HCT116 (cell line): ENCODE measurements around the gene KCNAB2. TPM values are rescaled to one million over a fixed set of nuclear protein-coding genes. Genes with fewer than 3 reads are reported as not detected.

Experiments
- ATAC-seq: fragments of 200-7000 bp; cut with Tn5 transposase; 2 replicates; pipeline ENCODE4 v1.9.1; 2020; ENCODE audit warnings: mild to moderate bottlenecking, moderate library complexity
- BruUV-seq: library from RNA; stranded (reverse); fragments of 400-500 nt; replicated peaks from 2 replicates; lab custom pipeline; 2021; lab: Mats Ljungman, UMichigan
- CTCF ChIA-PET: fragments of 300-600 bp; sonication (Branson Sonifier 250); formaldehyde crosslinking; loops from one replicate; lab custom pipeline; 2021; ENCODE audit warnings: antibody characterized with exemption; lab: Charles Lee
- POLR2A ChIA-PET: fragments of 300-600, 350-600 bp; sonication (Branson Sonifier 250); formaldehyde crosslinking; loops from one replicate; lab custom pipeline; 2021; ENCODE audit warnings: antibody characterized with exemption; lab: Charles Lee
- RAD21 ChIA-PET, 2 experiments: fragments of 300-600 bp; sonication (Branson Sonifier 250); formaldehyde crosslinking; loops; one replicate each; lab custom pipeline; 2023; ENCODE audit warnings: low total read pairs in 2 of 2; ENCODE audit not compliant: uncharacterized antibody in 2 of 2, unreplicated experiment in 2 of 2, low non-redundant PET in 1 of 2; lab: Charles Lee
- DNase-seq: peaks from one replicate; pipeline ENCODE4 v3.0.0-alpha.2; 2010; ENCODE audit warnings: low read depth, low spot score
- H2AFZ ChIP-seq: fragments of 200-600 bp; shearing (Covaris generic), sonication (generic); 2 replicates; pipeline ENCODE4 v1.6.1; 2017; ENCODE audit warnings: low read depth, mixed run types, mixed read lengths, antibody characterized with exemption, low read length; ENCODE audit not compliant: poor library complexity, severe bottlenecking
- H3K27ac ChIP-seq: 2 replicates; pipeline ENCODE4 v1.5.1; 2012; ENCODE audit warnings: low read depth, low read length
- H3K27me3 ChIP-seq: fragments of 200-600 bp; sonication (generic); 2 replicates; pipeline ENCODE4 v1.6.1; 2016; ENCODE audit warnings: mixed run types, low read length, mixed read lengths; ENCODE audit not compliant: insufficient read depth
- H3K36me3 ChIP-seq, 2 experiments: fragments of 200-500 bp in 1 of 2; fragments of 200-600 bp in 1 of 2; sonication (Bioruptor generic) in 1 of 2; sonication (generic) in 1 of 2; 2 replicates each; pipeline versions ENCODE4 v1.5.1 to v1.6.1; 2014 to 2016; ENCODE audit warnings: low read length in 2 of 2, inconsistent platforms in 1 of 2, mixed read lengths in 1 of 2, mixed run types in 1 of 2; ENCODE audit not compliant: insufficient read depth in 2 of 2, control insufficient read depth in 1 of 2
- H3K4me1 ChIP-seq, 2 experiments: fragments of 200-600 bp in 1 of 2; sonication (generic) in 1 of 2; 2 replicates each; pipeline versions ENCODE4 v1.5.1 to v1.6.1; 2012 to 2017; ENCODE audit warnings: low read length in 2 of 2, inconsistent platforms in 1 of 2, mild to moderate bottlenecking in 1 of 2, mixed read lengths in 1 of 2, mixed run types in 1 of 2, moderate library complexity in 1 of 2; ENCODE audit not compliant: insufficient read depth in 2 of 2, control insufficient read depth in 1 of 2
- H3K4me2 ChIP-seq: fragments of 200-600 bp; sonication (generic); 2 replicates; pipeline ENCODE4 v1.6.1; 2017; ENCODE audit warnings: mixed run types, low read length, mixed read lengths
- H3K4me3 ChIP-seq, 2 experiments: fragments of 200-600 bp in 1 of 2; sonication (generic) in 1 of 2; replicated peaks in 1 of 2; 2 replicates each; pipeline ENCODE4 v1.5.1; 2011 to 2016; ENCODE audit warnings: low read length in 2 of 2, control low read depth in 1 of 2, low read depth in 1 of 2, mild to moderate bottlenecking in 1 of 2, mixed read lengths in 1 of 2, mixed run types in 1 of 2
- H3K79me2 ChIP-seq: fragments of 200-600 bp; sonication (generic); 2 replicates; pipeline ENCODE4 v1.6.1; 2017; ENCODE audit warnings: mild to moderate bottlenecking, mixed run types, low read length, moderate library complexity, mixed read lengths; ENCODE audit not compliant: insufficient read depth
- H3K9ac ChIP-seq: fragments of 200-600 bp; sonication (generic); 2 replicates; pipeline ENCODE4 v1.6.1; 2016; ENCODE audit warnings: low read length, mixed read lengths
- H3K9me2 ChIP-seq: fragments of 200-600 bp; sonication (generic), shearing (Covaris generic); 2 replicates; pipeline ENCODE4 v1.6.1; 2017; ENCODE audit warnings: mixed run types, mild to moderate bottlenecking, moderate library complexity; ENCODE audit not compliant: insufficient read depth
- H3K9me3 ChIP-seq, 2 experiments: fragments of 200-500 bp in 1 of 2; fragments of 200-600 bp in 1 of 2; sonication (Bioruptor generic) in 1 of 2; sonication (generic) in 1 of 2; 2 replicates each; pipeline ENCODE4 v1.6.1; 2014 to 2017; ENCODE audit warnings: low read length in 2 of 2, mixed read lengths in 2 of 2, inconsistent platforms in 1 of 2, low read depth in 1 of 2, mild to moderate bottlenecking in 1 of 2, mixed run types in 1 of 2, moderate library complexity in 1 of 2; ENCODE audit not compliant: control insufficient read depth in 1 of 2, insufficient read depth in 1 of 2
- H4K20me1 ChIP-seq: fragments of 200-600 bp; sonication (generic), shearing (Covaris generic); 2 replicates; pipeline ENCODE4 v1.6.1; 2017; ENCODE audit warnings: mixed run types, mild to moderate bottlenecking, moderate library complexity; ENCODE audit not compliant: insufficient read depth
- CEBPB ChIP-seq: IDR thresholded peaks from 2 replicates; pipeline ENCODE4 v1.6.1; 2012; ENCODE audit warnings: low read depth
- CTCF ChIP-seq, 3 experiments: fragments of 200-600 bp in 1 of 3; sonication (generic) in 1 of 3; IDR thresholded peaks in 2 of 3; conservative IDR thresholded peaks in 1 of 3; 2 replicates each; pipeline ENCODE4 v1.5.1; 2012 to 2017; ENCODE audit warnings: low read depth in 2 of 3, low read length in 2 of 3, antibody characterized with exemption in 1 of 3, borderline replicate concordance in 1 of 3, control low read depth in 1 of 3, mild to moderate bottlenecking in 1 of 3, mixed read lengths in 1 of 3, mixed run types in 1 of 3, moderate library complexity in 1 of 3; ENCODE audit not compliant: insufficient read depth in 1 of 3
- EZH2 ChIP-seq: fragments of 200-600 bp; sonication (generic); IDR thresholded peaks from 2 replicates; pipeline ENCODE4 v1.6.1; 2017; ENCODE audit warnings: antibody characterized with exemption, mixed run types
- MAX ChIP-seq: IDR thresholded peaks from 2 replicates; pipeline ENCODE4 v1.6.1; 2012
- POLR2A ChIP-seq: IDR thresholded peaks from 2 replicates; pipeline ENCODE4 v1.7.0; 2011; ENCODE audit warnings: borderline replicate concordance; ENCODE audit not compliant: insufficient read depth, insufficient read length; ENCODE audit errors: extremely low read depth
- POLR2AphosphoS5 ChIP-seq: IDR thresholded peaks from 2 replicates; pipeline ENCODE4 v1.6.1; 2011; ENCODE audit warnings: mild to moderate bottlenecking, low read depth, low read length, moderate library complexity
- RAD21 ChIP-seq: IDR thresholded peaks from 2 replicates; pipeline ENCODE4 v1.6.1; 2012; ENCODE audit warnings: low read depth, mild to moderate bottlenecking
- SIN3A ChIP-seq: IDR thresholded peaks from 2 replicates; pipeline ENCODE4 v1.6.1; 2012; ENCODE audit warnings: low read depth
- ZNF274 ChIP-seq: fragments of 200-500 bp; sonication (Bioruptor generic); IDR thresholded peaks from 2 replicates; pipeline ENCODE4 v1.6.1; 2014; ENCODE audit warnings: mild to moderate bottlenecking, low read depth, low read length, inconsistent platforms
- intact Hi-C: fragments of 100-400 bp; cut with micrococcal nuclease; formaldehyde crosslinking; loops from 2 replicates; pipeline ENCODE4 v1.10.0; 2022
- total RNA-seq: library from RNA; stranded (reverse); gene quantifications from one replicate; pipeline ENCODE4 v1.2.1, GENCODE V29; 2021; ENCODE audit not compliant: unreplicated experiment

The KCNAB2 gene
- total RNA-seq, 1 experiment from 2014 or later, result 18.1 TPM

DNA sequence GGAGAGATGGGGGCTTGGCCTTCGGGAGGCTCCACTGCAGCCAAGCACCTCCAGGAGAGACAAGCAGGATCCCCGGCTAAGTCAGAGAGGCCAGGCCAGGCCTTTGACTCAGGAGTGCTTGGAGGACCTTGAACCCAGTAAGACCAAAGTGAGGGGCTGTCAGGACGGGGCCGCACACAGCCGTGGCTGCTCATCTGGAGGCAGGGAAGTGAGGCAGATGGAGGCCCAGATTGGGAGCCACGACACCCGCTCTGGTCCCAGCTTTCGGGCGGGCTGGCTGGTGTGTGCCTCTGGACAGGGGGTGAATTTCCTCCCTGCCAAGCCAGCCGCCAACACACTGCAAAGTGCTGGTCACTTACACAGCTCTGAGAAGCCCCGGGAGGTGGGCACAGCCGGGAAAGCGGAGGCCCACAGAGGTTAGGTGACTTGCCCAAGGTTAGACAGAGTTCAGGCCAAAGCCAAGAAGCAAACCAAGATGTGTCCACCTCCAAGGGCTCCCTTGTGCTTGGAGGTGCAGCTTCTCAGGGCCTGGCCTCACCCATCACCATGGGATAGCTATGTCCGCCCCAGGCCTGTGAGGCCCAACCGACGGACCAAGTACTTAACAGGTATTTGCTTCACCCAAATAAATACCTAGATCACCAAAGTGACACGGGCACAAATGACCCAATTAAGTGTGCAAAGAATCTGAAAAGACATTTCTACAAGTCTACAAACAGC, 76.1 kb downstream of the KCNAB2 start:
- Histone ChIP-seq H3K9ac (no peak overlapping the region), H3K27me3 (no peaks in the 10 kb centered on the region), H3K4me1 (no peaks in the 10 kb centered on the region), H3K36me3 (no peaks in the 10 kb centered on the region), H3K79me2 (no peaks in the 10 kb centered on the region), H3K4me3 (no peak overlapping the region), H3K9me2 (no peaks in the 10 kb centered on the region), H3K27ac (no peak overlapping the region), H3K4me2 (no peak overlapping the region), H3K9me3 (peaks cover 0 to 6% of the 10 kb centered on the region in 2 experiments; a peak in 1 of 4 replicates), H4K20me1 (no peaks in the 10 kb centered on the region), H2AFZ (no peak overlapping the region)
- BruUV-seq, result no TSS peak
- intact Hi-C loops, result no loop called here
- ChIA-PET CTCF (no interaction called here), POLR2A (no interaction called here), RAD21 (no interaction called here)
- ATAC-seq (no peak; the same call in 1 of the 2 replicates), DNase-seq (no peak)
- TF ChIP-seq CTCF (IDR thresholded peaks at IDR 0.05 in 2 of 3, conservative IDR thresholded peaks at IDR 0.05 in 1 of 3; ENCODE audit: borderline replicate concordance in 1 of 3, insufficient read depth in 1 of 3, low read depth in 2 of 3, low read length in 2 of 3) (no peak), RAD21 (no peak), EZH2 (no peak), SIN3A (no peak), MAX (no peak), POLR2AphosphoS5 (no peak), POLR2A (no peak), CEBPB (no peak), ZNF274 (no peak)
